HG03342 (cell line): Measurements from ENCODE around the gene SCYGR3.

ENCODE experiments used
- ATAC-seq: cut with Tn5 transposase; IDR thresholded peaks from one replicate; pipeline ENCODE4 v1.9.1; 2021; ENCODE audit warnings: mild to moderate bottlenecking, moderate library complexity; ENCODE audit not compliant: unreplicated experiment

The SCYGR3 gene

DNA sequence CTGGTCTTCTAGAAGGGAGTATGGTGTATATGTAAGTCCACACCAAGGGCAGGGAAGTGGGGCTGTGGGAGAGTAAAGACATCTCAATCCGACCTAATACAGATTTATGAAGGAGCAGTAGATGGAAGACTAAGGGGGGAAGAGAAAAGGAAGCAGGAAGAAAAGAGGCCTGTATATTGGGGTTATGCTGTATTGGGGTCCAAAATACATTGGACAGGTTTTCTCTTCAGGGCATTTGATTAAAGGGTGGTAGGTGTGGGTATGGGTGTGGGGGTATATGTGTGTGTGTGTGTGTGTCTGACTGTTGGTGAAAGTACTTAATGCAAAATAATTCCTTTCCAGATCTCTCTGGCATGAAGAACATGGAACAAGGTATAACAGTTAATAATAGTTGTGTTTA lies 49.6 kb downstream of the SCYGR3 start:
- no peak for ATAC-seq
